B cell (primary cell): Measurements from ENCODE around the gene TFG. TPM values are rescaled to one million over a fixed set of nuclear protein-coding genes. Genes with fewer than 3 reads are reported as not detected.

Experiments
- ATAC-seq: fragments of 200-7000 bp; cut with Tn5 transposase; one replicate; pipeline ENCODE4 v1.10.0; 2021; ENCODE audit warnings: low read depth, mild to moderate bottlenecking, moderate number of reproducible peaks, moderate library complexity
- CTCF ChIA-PET: fragments of 350-600 bp; sonication (Branson Sonifier 250); formaldehyde crosslinking; loops from one replicate; lab custom pipeline; 2021; ENCODE audit warnings: antibody characterized with exemption, inconsistent platforms; lab: Charles Lee
- POLR2A ChIA-PET: fragments of 350-600 bp; sonication (Branson Sonifier 250); formaldehyde crosslinking; loops from one replicate; lab custom pipeline; 2021; ENCODE audit warnings: antibody characterized with exemption; lab: Charles Lee
- DNase-seq: peaks from one replicate; pipeline ENCODE4 v3.0.0; 2013
- H2AFZ ChIP-seq: 2 replicates; pipeline ENCODE4 v1.6.1; 2012; ENCODE audit warnings: mild to moderate bottlenecking, low read depth, low read length; ENCODE audit not compliant: insufficient read depth, poor library complexity, severe bottlenecking
- H3K27ac ChIP-seq, 2 donors: 1 replicate in 1 of 2; 2 replicates in 1 of 2; pipeline ENCODE4 v1.5.1; 2012 to 2013; ENCODE audit warnings: low read length in 2 of 2, mild to moderate bottlenecking in 2 of 2, moderate library complexity in 1 of 2
- H3K27me3 ChIP-seq, 4 experiments: fragments of 200-600 bp in 1 of 4; sonication (generic) in 1 of 4; replicated peaks in 1 of 4; 1 replicate in 2 of 4; 2 replicates in 2 of 4; pipeline versions ENCODE4 v1.6.1 to v1.7.0; 2013 to 2016; ENCODE audit warnings: low read length in 3 of 4, mild to moderate bottlenecking in 2 of 4, mixed read lengths in 1 of 4, moderate library complexity in 1 of 4; ENCODE audit not compliant: insufficient read depth in 4 of 4, control insufficient read depth in 3 of 4; ENCODE audit errors: control extremely low read depth in 1 of 4
- H3K36me3 ChIP-seq, 2 experiments: replicated peaks in 1 of 2; 1 replicate in 1 of 2; 2 replicates in 1 of 2; pipeline versions ENCODE4 v1.6.1 to v1.7.1; 2013; ENCODE audit warnings: low read length in 1 of 2; ENCODE audit not compliant: insufficient read depth in 2 of 2, control insufficient read depth in 1 of 2; ENCODE audit errors: control extremely low read depth in 1 of 2, extremely low read depth in 1 of 2
- H3K4me1 ChIP-seq, 2 donors: fragments of 200-600 bp in 1 of 2; sonication (generic) in 1 of 2; 1 replicate in 1 of 2; 2 replicates in 1 of 2; pipeline versions ENCODE4 v1.5.1 to v1.6.1; 2013 to 2017; ENCODE audit warnings: low read length in 2 of 2; ENCODE audit not compliant: control insufficient read depth in 2 of 2, insufficient read depth in 2 of 2
- H3K4me2 ChIP-seq: replicated peaks from 2 replicates; pipeline ENCODE3; 2012; ENCODE audit warnings: mild to moderate bottlenecking, low read depth, low read length; ENCODE audit not compliant: poor library complexity, severe bottlenecking
- H3K4me3 ChIP-seq, 5 experiments: fragments of 200-600 bp in 1 of 5; sonication (generic) in 1 of 5; 1 replicate in 3 of 5; 2 replicates in 2 of 5; pipeline versions ENCODE4 v1.5.1 to v1.7.0; 2011 to 2016; ENCODE audit warnings: low read length in 4 of 5, mild to moderate bottlenecking in 4 of 5, low read depth in 2 of 5, control low read depth in 1 of 5, moderate library complexity in 1 of 5; ENCODE audit not compliant: insufficient read depth in 1 of 5; ENCODE audit errors: control extremely low read depth in 1 of 5, extremely low read depth in 1 of 5
- H3K79me2 ChIP-seq: fragments of 200-600 bp; sonication (generic); one replicate; pipeline ENCODE4 v1.6.0; 2016; ENCODE audit warnings: low read length; ENCODE audit not compliant: control insufficient read depth, insufficient read depth
- H3K9ac ChIP-seq: fragments of 200-600 bp; sonication (generic); 2 replicates; pipeline ENCODE4 v1.6.1; 2017; ENCODE audit warnings: mild to moderate bottlenecking, low read length, moderate library complexity
- H3K9me3 ChIP-seq, 3 donors: one replicate each; pipeline versions ENCODE4 v1.6.1 to v1.7.1; 2013; ENCODE audit warnings: low read length in 2 of 3; ENCODE audit not compliant: control insufficient read depth in 2 of 3, insufficient read depth in 1 of 3; ENCODE audit errors: control extremely low read depth in 1 of 3
- H4K20me1 ChIP-seq: 2 replicates; pipeline ENCODE4 v1.6.0; 2012; ENCODE audit warnings: mild to moderate bottlenecking, low read length; ENCODE audit not compliant: insufficient read depth, control insufficient read depth, poor library complexity, severe bottlenecking
- H3K27ac Mint-ChIP-seq: one replicate; pipeline ENCODE4 v1.8.0; 2021; ENCODE audit warnings: mixed read lengths
- H3K27me3 Mint-ChIP-seq: one replicate; pipeline ENCODE4 v1.8.0; 2021; ENCODE audit warnings: mixed read lengths
- H3K4me1 Mint-ChIP-seq: one replicate; pipeline ENCODE4 v1.8.0; 2021; ENCODE audit warnings: mixed read lengths
- H3K4me3 Mint-ChIP-seq: one replicate; pipeline ENCODE4 v1.8.0; 2021; ENCODE audit warnings: mixed read lengths
- H3K9me3 Mint-ChIP-seq: one replicate; pipeline ENCODE4 v1.8.0; 2022; ENCODE audit warnings: mixed read lengths; ENCODE audit not compliant: insufficient read depth
- CTCF ChIP-seq: fragments of 200-600 bp; IDR thresholded peaks from one replicate; pipeline ENCODE4 v1.8.0; 2022; ENCODE audit warnings: antibody characterized with exemption, mild to moderate bottlenecking
- EZH2 ChIP-seq: IDR thresholded peaks from 2 replicates; pipeline ENCODE4 v1.6.1; 2012; ENCODE audit warnings: borderline replicate concordance, low read depth, mild to moderate bottlenecking, moderate library complexity, low read length; ENCODE audit not compliant: insufficient read depth, poor library complexity, severe bottlenecking
- WGBS: methylation state at CpG from one replicate; pipeline ENCODE4 v1.1.5; 2013; ENCODE audit warnings: missing lambda C conversion rate; ENCODE audit not compliant: insufficient coverage; 5-methylcytosine and 5-hydroxymethylcytosine counted together
- intact Hi-C: fragments of 100-400 bp; cut with micrococcal nuclease; formaldehyde crosslinking; loops from one replicate; pipeline ENCODE4 v1.10.0; 2022
- polyA plus RNA-seq: library from polyadenylated mRNA; depleted of rRNA; stranded (reverse); fragments of >200 nt; gene quantifications from 2 replicates; pipeline ENCODE4 v1.2.3, GENCODE V29; 2012
- total RNA-seq, 2 donors: library from RNA; stranded (reverse); fragments of 120-200 nt in 1 of 2; gene quantifications; 1 replicate in 1 of 2; 2 replicates in 1 of 2; pipeline versions ENCODE4 v1.2.3 to v1.2.4, GENCODE V29; 2013 to 2022

Gene TFG
- total and polyA plus RNA-seq, 2 donors (not counting 1 experiment from before 2014, with no cell fraction given), result 40.3 to 44.0 TPM

DNA sequence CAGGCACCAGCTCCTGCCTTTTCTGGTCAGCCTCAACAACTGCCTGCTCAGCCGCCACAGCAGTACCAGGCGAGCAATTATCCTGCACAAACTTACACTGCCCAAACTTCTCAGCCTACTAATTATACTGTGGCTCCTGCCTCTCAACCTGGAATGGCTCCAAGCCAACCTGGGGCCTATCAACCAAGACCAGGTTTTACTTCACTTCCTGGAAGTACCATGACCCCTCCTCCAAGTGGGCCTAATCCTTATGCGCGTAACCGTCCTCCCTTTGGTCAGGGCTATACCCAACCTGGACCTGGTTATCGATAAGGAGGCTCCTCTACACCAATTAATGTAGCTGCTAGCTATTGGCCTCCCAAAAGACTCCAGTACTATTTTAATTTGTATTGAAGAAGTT, 38.9 kb downstream of the TFG start:
- no peak overlapping the region for H3K4me3 ChIP-seq
- no peak overlapping the region for H3K9ac ChIP-seq
- Mint-ChIP-seq H3K4me3 (no peak overlapping the region), H3K4me1 (no peaks in the 10 kb centered on the region), H3K27ac (no peak overlapping the region), H3K27me3 (no peaks in the 10 kb centered on the region), H3K9me3 (no peaks in the 10 kb centered on the region)
- ChIA-PET POLR2A (no interaction called here), CTCF (no interaction called here)
- no peaks in the 10 kb centered on the region for H3K9me3 ChIP-seq
- peaks cover 0 to 65% of the 10 kb centered on the region in 2 experiments for H3K36me3 ChIP-seq
- H3K27ac ChIP-seq, result no peak overlapping the region
- H3K4me2 ChIP-seq, result no peak overlapping the region
- no peak overlapping the region for H2AFZ ChIP-seq
- no peak for TF ChIP-seq EZH2
- TF ChIP-seq CTCF, result no peak
- 100% methylated on average over 2 of the region's 6 CpGs for WGBS
- intact Hi-C loops, result no loop called here
- DNase-seq (no peak), ATAC-seq (no peak)
- no peaks in the 10 kb centered on the region for H4K20me1 ChIP-seq
- H3K79me2 ChIP-seq, result no peaks in the 10 kb centered on the region
- H3K4me1 ChIP-seq, result no peaks in the 10 kb centered on the region
- H3K27me3 ChIP-seq, result no peaks in the 10 kb centered on the region

- H3K4me2 ChIP-seq, result no peak overlapping the region
- TF ChIP-seq CTCF (no peak), EZH2 (no peak)
- no peaks in the 10 kb centered on the region for H3K27me3 ChIP-seq
- ATAC-seq (no peak), DNase-seq (no peak)
- Mint-ChIP-seq H3K4me3 (no peak overlapping the region), H3K9me3 (no peaks in the 10 kb centered on the region), H3K27me3 (no peaks in the 10 kb centered on the region), H3K27ac (no peak overlapping the region), H3K4me1 (no peaks in the 10 kb centered on the region)
- H3K9ac ChIP-seq, result no peak overlapping the region
- H3K4me1 ChIP-seq, result no peaks in the 10 kb centered on the region
- H4K20me1 ChIP-seq, result no peaks in the 10 kb centered on the region
- H2AFZ ChIP-seq, result no peak overlapping the region
- ChIA-PET CTCF (no interaction called here), POLR2A (no interaction called here)
- intact Hi-C loops, result no loop called here
- H3K4me3 ChIP-seq, result no peak overlapping the region
- no peak overlapping the region for H3K27ac ChIP-seq
- H3K9me3 ChIP-seq, result no peaks in the 10 kb centered on the region
- H3K79me2 ChIP-seq, result no peaks in the 10 kb centered on the region
- peaks cover 0 to 58% of the 10 kb centered on the region in 2 experiments for H3K36me3 ChIP-seq
- WGBS, result no CpG with 5 or more reads among the region's 2 CpGs
These were observed 39.7 kb downstream of the TFG start for GRCh38 chr3:100748967-100749366.
